GM18511 (cell line): ENCODE results near the gene XRCC5.
A peak's percentile ranks its signal among the peaks of the same experiment; 100 is the strongest.
"Not testable (repeated sequence)": the region's sequence is repeated elsewhere in the genome, so short reads cannot be mapped to it uniquely, and the experiment has no call there.

Experiments used
- ATAC-seq: cut with Tn5 transposase; IDR thresholded peaks from one replicate; pipeline ENCODE4 v1.9.1; 2021; ENCODE audit warnings: mild to moderate bottlenecking, moderate library complexity; ENCODE audit not compliant: unreplicated experiment

XRCC5 gene

DNA sequence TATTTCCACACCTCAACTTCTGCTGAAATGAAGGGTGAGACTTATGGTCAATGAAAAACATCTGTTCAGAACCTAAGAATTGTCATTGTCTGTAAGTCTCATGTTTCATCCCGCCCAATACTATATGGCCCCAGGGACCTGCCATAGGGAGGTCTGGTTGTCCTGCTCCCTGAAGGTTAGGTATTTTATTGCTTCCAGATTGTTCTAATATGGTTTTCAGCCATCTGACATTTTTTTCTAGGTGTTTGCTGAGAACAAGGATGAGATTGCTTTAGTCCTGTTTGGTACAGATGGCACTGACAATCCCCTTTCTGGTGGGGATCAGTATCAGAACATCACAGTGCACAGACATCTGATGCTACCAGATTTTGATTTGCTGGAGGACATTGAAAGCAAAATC, 7.3 kb downstream of the XRCC5 start:
- ATAC-seq, result no peak

GRCh38 chr2:216117561-216118340, 8.6 kb downstream of the XRCC5 start:
- ATAC-seq, result no peak

GRCh38 chr2:216118474-216118873, 9.3 kb downstream of the XRCC5 start:
- ATAC-seq, result no peak

DNA sequence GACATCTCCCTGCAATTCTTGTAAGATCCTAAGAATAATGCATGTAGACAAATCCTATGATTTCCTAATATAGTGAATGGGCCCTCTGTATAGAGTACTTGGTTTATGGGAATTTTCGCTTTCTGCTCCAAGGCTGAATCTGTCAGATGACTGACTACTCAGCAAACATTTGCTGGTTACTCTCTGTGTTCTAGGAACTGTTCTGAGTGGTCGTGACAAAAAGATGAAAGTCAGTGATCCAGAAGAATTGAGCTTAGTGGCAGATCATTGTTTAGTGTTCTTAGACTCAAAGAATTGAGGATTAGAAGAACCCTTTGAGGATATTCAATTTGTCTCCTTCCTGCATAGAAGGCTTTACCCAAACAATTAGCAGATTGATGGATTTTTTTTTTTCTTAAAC, 10.0 kb downstream of the XRCC5 start:
- no peak for ATAC-seq

DNA sequence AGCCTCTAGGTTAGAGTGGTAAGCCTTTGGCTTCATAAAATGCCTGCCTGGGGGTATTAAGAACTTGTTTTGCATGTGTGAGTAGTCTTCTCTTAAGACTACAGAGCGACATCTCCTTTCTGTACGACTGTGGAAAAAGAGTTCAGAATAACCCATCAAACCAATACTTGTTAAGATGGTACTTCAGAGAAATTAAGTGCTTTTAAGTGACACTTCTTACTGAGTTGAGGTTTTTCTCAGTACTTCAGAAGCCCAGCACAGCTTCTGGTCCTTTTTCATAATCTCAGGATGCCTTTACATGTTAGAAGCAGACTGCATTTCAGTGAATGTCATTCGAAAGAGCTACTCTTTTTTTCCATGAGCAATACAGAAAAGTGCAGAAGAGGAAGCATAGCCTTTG, 10.8 kb downstream of the XRCC5 start:
- ATAC-seq, result no peak

GRCh38 chr2:216121255-216121654, 12.1 kb downstream of the XRCC5 start:
- no peak for ATAC-seq

DNA sequence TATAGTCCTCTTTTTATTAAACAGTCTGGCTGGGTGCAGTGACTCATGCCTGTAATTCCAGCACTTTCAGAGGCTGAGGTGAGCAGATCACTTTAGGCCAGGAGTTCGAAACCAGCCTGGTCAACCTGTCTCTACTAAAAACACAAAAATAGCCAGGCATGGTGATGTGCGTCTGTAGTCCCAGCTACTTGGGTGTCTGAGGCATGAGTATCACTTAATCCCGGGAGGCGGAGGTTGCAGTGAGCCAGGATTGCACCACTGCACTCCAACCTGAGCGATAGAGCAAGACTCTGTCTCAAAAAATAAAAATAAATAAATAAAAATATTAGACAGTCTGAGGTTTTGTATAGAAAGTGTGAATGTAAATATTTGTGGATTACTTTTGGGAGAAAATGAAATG, 17.8 kb downstream of the XRCC5 start:
- no peak for ATAC-seq

DNA sequence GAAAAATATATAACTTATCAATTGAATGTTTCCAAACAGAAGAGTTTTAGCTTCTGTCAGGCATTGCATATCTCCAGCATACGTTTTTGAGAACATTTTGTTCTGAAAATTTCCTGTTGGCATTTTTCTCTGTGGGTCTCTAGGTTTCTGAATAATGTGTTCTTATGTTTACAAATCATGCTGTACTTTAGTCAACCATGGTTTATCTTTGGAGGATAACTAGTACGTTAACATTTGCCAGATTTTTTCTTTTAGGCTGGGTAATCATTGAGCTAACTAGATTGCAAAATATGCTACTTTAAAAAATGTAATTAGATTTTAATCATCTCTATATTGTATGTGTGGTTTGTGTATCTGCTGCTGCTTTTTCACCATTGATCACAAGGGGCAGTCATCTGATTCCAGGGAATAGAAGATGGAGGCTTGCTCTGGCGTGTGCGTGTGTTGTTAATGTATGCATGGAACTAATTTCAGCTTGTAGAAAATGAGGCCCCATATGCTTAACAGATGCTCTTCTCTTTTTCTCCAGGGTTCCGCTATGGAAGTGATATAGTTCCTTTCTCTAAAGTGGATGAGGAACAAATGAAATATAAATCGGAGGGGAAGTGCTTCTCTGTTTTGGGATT, 21.3 kb downstream of the XRCC5 start:
- no peak for ATAC-seq

DNA sequence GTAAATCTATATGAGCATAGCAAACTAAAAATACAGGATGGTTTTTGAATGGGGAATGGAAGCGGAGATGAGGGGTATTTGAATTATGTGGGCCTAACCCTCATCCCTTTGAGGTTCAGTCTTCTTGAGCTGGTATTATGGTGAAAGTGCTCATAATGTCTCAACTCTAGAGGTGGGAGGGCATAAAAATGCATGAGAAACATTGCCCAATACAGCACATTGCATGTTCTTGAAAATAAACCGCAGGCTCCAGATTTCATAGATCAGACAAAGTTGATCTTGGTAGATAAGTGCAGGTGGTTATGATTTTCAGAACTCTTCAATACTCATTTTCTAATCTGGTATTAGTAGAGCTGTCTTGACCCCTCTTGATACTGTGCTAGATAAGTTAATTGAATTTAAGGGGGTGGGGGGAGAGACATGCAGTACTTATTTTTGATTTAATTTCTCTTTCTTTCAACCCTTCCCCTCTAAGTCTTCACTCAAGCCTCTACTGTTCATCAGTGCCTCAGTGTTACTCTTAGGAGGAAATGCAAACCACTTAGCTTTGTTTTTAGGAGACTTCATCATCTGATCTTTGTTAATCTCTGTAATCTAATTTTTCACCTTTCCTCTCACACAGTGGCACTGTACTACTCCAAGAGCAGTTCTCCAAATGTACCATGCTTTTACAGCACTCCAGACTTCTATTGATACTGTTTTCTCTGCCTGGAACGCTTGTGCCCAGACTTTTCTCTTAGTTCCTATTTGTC, 22.2 kb downstream of the XRCC5 start:
- no peak for ATAC-seq

DNA sequence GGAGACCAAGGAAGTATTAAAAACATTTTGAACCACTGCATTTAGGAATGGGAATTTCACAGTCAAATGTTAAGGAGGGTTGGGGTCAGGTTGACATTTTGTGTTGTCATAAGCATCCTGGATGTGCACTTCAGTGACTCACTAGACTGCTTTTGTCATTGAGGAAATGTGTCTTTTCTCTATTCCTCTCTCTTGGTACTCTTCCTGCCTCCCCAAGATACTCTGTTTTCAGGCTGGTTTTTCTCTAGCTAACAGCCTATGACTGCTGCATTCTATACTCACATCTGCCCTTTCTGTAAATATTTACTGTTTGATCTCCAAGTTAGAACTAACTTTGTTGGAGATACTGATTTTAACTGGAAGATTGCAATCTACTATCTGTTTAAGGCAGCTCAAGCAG, 23.4 kb downstream of the XRCC5 start:
- no peak for ATAC-seq

DNA sequence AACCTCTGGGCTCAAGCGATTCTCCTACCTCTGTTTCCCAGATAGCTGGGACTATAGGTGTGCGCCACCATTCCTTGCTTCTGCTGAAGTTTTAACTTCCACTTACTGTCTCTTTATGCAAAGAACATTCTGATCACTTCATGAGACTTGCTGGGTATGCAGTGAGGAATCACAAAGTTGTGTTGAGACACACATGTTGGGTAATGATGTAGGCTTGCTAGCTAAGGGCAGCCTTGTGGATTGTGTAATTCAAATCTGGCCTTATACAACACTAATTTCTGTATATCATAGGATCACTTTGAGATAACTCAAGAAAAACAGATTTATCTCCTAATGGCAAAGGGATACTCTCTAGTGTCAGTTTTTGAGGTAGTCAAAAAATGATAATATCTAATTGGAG, 24.2 kb downstream of the XRCC5 start:
- no peak for ATAC-seq

GRCh38 chr2:216134958-216135541, 25.9 kb downstream of the XRCC5 start:
- ATAC-seq, result no peak

- ATAC-seq, result no peak
Observed at GRCh38 chr2:216139884-216140283, 30.7 kb downstream of the XRCC5 start.

GRCh38 chr2:216141516-216141915, 32.4 kb downstream of the XRCC5 start:
- not testable (repeated sequence) for ATAC-seq

DNA sequence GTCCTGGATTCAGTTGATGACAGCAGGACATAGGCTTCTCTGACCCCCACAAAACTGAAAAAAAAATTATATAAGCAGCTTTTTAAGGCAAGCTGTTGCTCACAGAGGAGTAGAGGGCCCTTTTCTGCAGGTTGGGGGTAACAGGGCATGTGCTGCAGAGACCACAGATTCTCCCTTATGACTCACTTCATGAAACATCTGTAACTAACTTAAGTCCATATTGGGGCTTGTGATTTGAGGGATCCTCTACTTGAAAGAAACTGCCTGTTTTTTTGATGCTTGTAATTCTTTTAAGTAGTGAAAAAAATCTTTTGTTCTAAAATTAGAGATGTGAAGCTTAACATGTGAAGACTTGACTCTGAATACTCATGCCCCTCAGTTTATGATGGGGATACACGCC, 33.4 kb downstream of the XRCC5 start:
- peak; percentile 99 for ATAC-seq

DNA sequence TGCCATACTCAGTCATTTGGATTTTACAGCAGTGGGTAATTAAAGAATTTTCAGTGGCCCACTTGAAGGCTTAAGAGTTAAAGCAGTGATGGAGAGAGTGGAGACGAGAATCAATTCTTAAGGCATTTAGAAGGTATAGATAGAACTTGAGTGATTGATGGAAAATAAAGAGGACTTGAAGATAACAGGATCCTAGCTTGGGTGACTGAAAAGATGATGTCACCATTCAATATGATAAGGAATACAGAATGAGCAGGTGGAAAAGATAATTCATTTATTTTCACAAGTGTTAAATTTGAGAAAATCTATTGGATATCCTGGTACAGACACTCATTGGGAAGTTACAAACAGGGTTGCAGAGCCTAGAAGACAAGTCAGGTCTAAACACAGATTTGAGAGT, 35.2 kb downstream of the XRCC5 start:
- no peak for ATAC-seq

- ATAC-seq, result no peak
Observed at GRCh38 chr2:216144857-216145256, 35.7 kb downstream of the XRCC5 start.

GRCh38 chr2:216146573-216146972, 37.4 kb downstream of the XRCC5 start:
- no peak for ATAC-seq

GRCh38 chr2:216147172-216148131, 38.3 kb downstream of the XRCC5 start:
- ATAC-seq, result no peak

- ATAC-seq, result no peak
Observed at GRCh38 chr2:216148983-216149382, 39.8 kb downstream of the XRCC5 start.
